Measurements from ENCODE around the gene RAB44. TPM values are rescaled to one million over a fixed set of nuclear protein-coding genes. Genes with fewer than 3 reads are reported as not detected.
A peak's percentile ranks its signal among the peaks of the same experiment; 100 is the strongest.

Gene RAB44
- total and polyA plus RNA-seq, 12 donors = 0.03 to 0.16 TPM; not detected in 10

- Histone ChIP-seq H3K36me3 (replicated peaks in 1 of 2) (no peaks in the 10 kb centered on the region), H3K4me1 (replicated peaks in 1 of 2) (peaks cover 0 to 5% of the 10 kb centered on the region in 2 donors), H3K4me3 (no peak overlapping the region), H3K9me3 (replicated peaks in 1 of 3) (no peaks in the 10 kb centered on the region), H3K27me3 (no peaks in the 10 kb centered on the region), H3K27ac (no peak overlapping the region)
- no peak for DNase-seq
- TF ChIP-seq POLR2A (IDR thresholded peaks at IDR 0.05) = no peak
- TF ChIP-seq CTCF (IDR thresholded peaks at IDR 0.05) = no peak
- WGBS, 4 donors = 82 to 93% (median 87%) methylated on average over 10 to 12 of the region's 12 CpGs
- intact Hi-C loops (cut with DNase I) = no loop called here
These were observed 34.1 kb downstream of the RAB44 start for GRCh38 chr6:36731622-36732310.

- Histone ChIP-seq H3K36me3 (replicated peaks in 1 of 2) (no peaks in the 10 kb centered on the region), H3K9me3 (replicated peaks in 1 of 3) (no peaks in the 10 kb centered on the region), H3K4me1 (replicated peaks in 1 of 2) (peaks cover 0 to 5% of the 10 kb centered on the region in 2 donors), H3K27ac (no peak overlapping the region), H3K4me3 (no peak overlapping the region), H3K27me3 (no peaks in the 10 kb centered on the region)
- no peak for DNase-seq
- intact Hi-C loops (cut with DNase I) = no loop called here
- TF ChIP-seq POLR2A (IDR thresholded peaks at IDR 0.05) (no peak), CTCF (IDR thresholded peaks at IDR 0.05) (no peak)
- WGBS, 4 donors = 82 to 95% (median 93%) methylated on average over 5 of the region's 5 CpGs
These were observed 35.7 kb downstream of the RAB44 start for GRCh38 chr6:36733300-36733699.

GRCh38 chr6:36734486-36735060 is 36.9 kb downstream of the RAB44 start:
- peak overlapping the region in 2 of 5 donors; percentile 73 to 94 for H3K27ac ChIP-seq
- peaks cover 0 to 5% of the 10 kb centered on the region in 2 donors for H3K4me1 ChIP-seq (replicated peaks in 1 of 2)
- H3K36me3 ChIP-seq (replicated peaks in 1 of 2) = no peaks in the 10 kb centered on the region
- TF ChIP-seq POLR2A (IDR thresholded peaks at IDR 0.05) (no peak), CTCF (IDR thresholded peaks at IDR 0.05) (no peak)
- no peaks in the 10 kb centered on the region for H3K9me3 ChIP-seq (replicated peaks in 1 of 3)
- WGBS, 4 donors = 52 to 90% (median 80%) methylated on average over 1 to 7 of the region's 7 CpGs
- H3K27me3 ChIP-seq = no peaks in the 10 kb centered on the region
- H3K4me3 ChIP-seq = peak overlapping the region in 1 of 4 donors; percentile 28
- intact Hi-C loops (cut with DNase I) = no loop called here
- DNase-seq = no peak

- 29 to 41% (median 39%) methylated on average over 17 to 24 of the region's 24 CpGs for WGBS, 4 donors
- H3K27me3 ChIP-seq = no peaks in the 10 kb centered on the region
- intact Hi-C loops (cut with DNase I) = no loop called here
- H3K9me3 ChIP-seq (replicated peaks in 1 of 3) = no peaks in the 10 kb centered on the region
- H3K36me3 ChIP-seq (replicated peaks in 1 of 2) = no peaks in the 10 kb centered on the region
- peaks cover 0 to 5% of the 10 kb centered on the region in 2 donors for H3K4me1 ChIP-seq (replicated peaks in 1 of 2)
- peak overlapping the region in 4 of 5 donors; percentile 22 to 94 (median 68) for H3K27ac ChIP-seq
- DNase-seq = peak; percentile 43 to 80 (median 65)
- TF ChIP-seq CTCF (IDR thresholded peaks at IDR 0.05) = peak in 1 of 6 experiments; percentile 20
- peak in 1 of 2 donors; percentile 19 for TF ChIP-seq POLR2A (IDR thresholded peaks at IDR 0.05)
- H3K4me3 ChIP-seq = peak overlapping the region in 1 of 4 donors; percentile 28
These were observed 37.8 kb downstream of the RAB44 start for GRCh38 chr6:36735110-36736071.

Data from adrenal gland (tissue), 12 donors.